Effector memory CD4-positive, alpha-beta T cell (primary cell): ENCODE results near the gene DPP6.
"Not testable (repeated sequence)": the region's sequence is repeated elsewhere in the genome, so short reads cannot be mapped to it uniquely, and the experiment has no call there.

Experiments used
- DNase-seq, 3 donors: peaks; one replicate each; pipeline ENCODE4 v3.0.0-alpha.2; 2020
- H3K27ac ChIP-seq: 2 replicates; pipeline ENCODE4 v1.7.0; 2013; ENCODE audit warnings: mild to moderate bottlenecking, low read length, moderate library complexity; ENCODE audit not compliant: insufficient read depth, poor library complexity, severe bottlenecking
- H3K27me3 ChIP-seq: replicated peaks from 2 replicates; pipeline ENCODE4 v1.7.0; 2013; ENCODE audit warnings: mild to moderate bottlenecking, low read length; ENCODE audit not compliant: insufficient read depth, control insufficient read depth, poor library complexity, severe bottlenecking
- H3K36me3 ChIP-seq: 2 replicates; pipeline ENCODE4 v1.7.0; 2013; ENCODE audit warnings: mild to moderate bottlenecking, low read length, moderate library complexity; ENCODE audit not compliant: control insufficient read depth, insufficient read depth
- H3K4me1 ChIP-seq: 2 replicates; pipeline ENCODE4 v1.7.0; 2013; ENCODE audit warnings: low read length, mild to moderate bottlenecking; ENCODE audit not compliant: control insufficient read depth, insufficient read depth, poor library complexity, severe bottlenecking
- H3K4me3 ChIP-seq: 2 replicates; pipeline ENCODE4 v1.7.0; 2013; ENCODE audit warnings: low read length, low read depth, mild to moderate bottlenecking; ENCODE audit not compliant: insufficient read depth, poor library complexity, severe bottlenecking
- H3K9me3 ChIP-seq: 2 replicates; pipeline ENCODE4 v1.7.0; 2013; ENCODE audit warnings: mild to moderate bottlenecking, low read length, moderate library complexity; ENCODE audit not compliant: control insufficient read depth
- total RNA-seq, 3 donors: gene quantifications; one replicate each; lab custom pipeline; 2026; lab: John Stamatoyannopoulos, UW

The DPP6 gene
- 0 reads per million in 3 donors for total RNA-seq

- not testable (repeated sequence) for H3K4me3 ChIP-seq, H3K36me3 ChIP-seq, H3K27me3 ChIP-seq, H3K27ac ChIP-seq, H3K9me3 ChIP-seq, DNase-seq, H3K4me1 ChIP-seq
Measured at GRCh38 chr7:154051643-154052529, at the start of gene DPP6. Gene DPP6 (plus strand): TSS chr7:154052398.

- H3K4me1 ChIP-seq, H3K27ac ChIP-seq, H3K9me3 ChIP-seq, H3K27me3 ChIP-seq, DNase-seq, H3K4me3 ChIP-seq, H3K36me3 ChIP-seq: not testable (repeated sequence)
Measured at GRCh38 chr7:154009423-154009911, 42.7 kb upstream of the DPP6 start.

GRCh38 chr7:154010726-154011568, 41.3 kb upstream of the DPP6 start:
- H3K9me3 ChIP-seq, DNase-seq, H3K27me3 ChIP-seq, H3K27ac ChIP-seq, H3K4me1 ChIP-seq, H3K4me3 ChIP-seq, H3K36me3 ChIP-seq: not testable (repeated sequence)

GRCh38 chr7:154012800-154013199, 39.4 kb upstream of the DPP6 start:
- not testable (repeated sequence) for H3K4me1 ChIP-seq, H3K36me3 ChIP-seq, H3K27me3 ChIP-seq, H3K4me3 ChIP-seq, DNase-seq, H3K27ac ChIP-seq, H3K9me3 ChIP-seq

GRCh38 chr7:154015636-154016035, 36.6 kb upstream of the DPP6 start:
- not testable (repeated sequence) for H3K9me3 ChIP-seq, H3K4me3 ChIP-seq, DNase-seq, H3K36me3 ChIP-seq, H3K4me1 ChIP-seq, H3K27ac ChIP-seq, H3K27me3 ChIP-seq

- not testable (repeated sequence) for H3K36me3 ChIP-seq, H3K9me3 ChIP-seq, DNase-seq, H3K27me3 ChIP-seq, H3K27ac ChIP-seq, H3K4me1 ChIP-seq, H3K4me3 ChIP-seq
Measured at GRCh38 chr7:154018354-154018753, 33.8 kb upstream of the DPP6 start.

- H3K36me3 ChIP-seq = not testable (repeated sequence)
Measured at GRCh38 chr7:154027805-154028204, 24.4 kb upstream of the DPP6 start.

GRCh38 chr7:154030476-154031080, 21.6 kb upstream of the DPP6 start:
- not testable (repeated sequence) for DNase-seq, H3K9me3 ChIP-seq, H3K4me1 ChIP-seq, H3K36me3 ChIP-seq, H3K27me3 ChIP-seq, H3K27ac ChIP-seq, H3K4me3 ChIP-seq

More at GRCh38 chr7:154027805-154028204, 24.4 kb upstream of the DPP6 start:
- not testable (repeated sequence) for DNase-seq, H3K9me3 ChIP-seq, H3K27ac ChIP-seq, H3K4me1 ChIP-seq, H3K4me3 ChIP-seq, H3K27me3 ChIP-seq

- H3K36me3 ChIP-seq, H3K9me3 ChIP-seq, H3K4me3 ChIP-seq, H3K27ac ChIP-seq, DNase-seq, H3K4me1 ChIP-seq, H3K27me3 ChIP-seq: not testable (repeated sequence)
Measured at GRCh38 chr7:154039466-154040165, 12.6 kb upstream of the DPP6 start.
